Trophoblast cell (in vitro differentiated cells and primary cell): ENCODE results near the gene SCN5A.

ENCODE experiments used
- DNase-seq, 2 donors: peaks; one replicate each; pipeline ENCODE4 v3.0.0-alpha.2; 2016
- H2AFZ ChIP-seq: 2 replicates; pipeline ENCODE4 v1.6.1; 2013; ENCODE audit warnings: low read length, moderate library complexity, mild to moderate bottlenecking; ENCODE audit not compliant: insufficient read depth, poor library complexity
- H2AK5ac ChIP-seq: 2 replicates; pipeline ENCODE4 v1.6.1; 2013; ENCODE audit warnings: mild to moderate bottlenecking, low read length
- H2BK120ac ChIP-seq: 2 replicates; pipeline ENCODE4 v1.6.1; 2013; ENCODE audit warnings: low read length, mild to moderate bottlenecking, moderate library complexity; ENCODE audit not compliant: insufficient read depth, poor library complexity
- H2BK12ac ChIP-seq: 2 replicates; pipeline ENCODE4 v1.6.1; 2013; ENCODE audit warnings: mild to moderate bottlenecking, low read length, moderate library complexity
- H2BK5ac ChIP-seq: 2 replicates; pipeline ENCODE4 v1.6.1; 2013; ENCODE audit warnings: low read length, low read depth, moderate library complexity, mild to moderate bottlenecking; ENCODE audit not compliant: poor library complexity
- H3K14ac ChIP-seq: 2 replicates; pipeline ENCODE4 v1.6.1; 2013; ENCODE audit warnings: mild to moderate bottlenecking, low read length
- H3K18ac ChIP-seq: 2 replicates; pipeline ENCODE4 v1.6.1; 2013; ENCODE audit warnings: mild to moderate bottlenecking, low read length
- H3K23ac ChIP-seq: 2 replicates; pipeline ENCODE4 v1.6.1; 2013; ENCODE audit warnings: low read length
- H3K27ac ChIP-seq: 2 replicates; pipeline ENCODE4 v1.5.1; 2013; ENCODE audit warnings: low read depth, mild to moderate bottlenecking, inconsistent platforms, low read length, moderate library complexity
- H3K27me3 ChIP-seq: 2 replicates; pipeline ENCODE4 v1.6.1; 2013; ENCODE audit warnings: inconsistent platforms, mild to moderate bottlenecking, low read length, moderate library complexity; ENCODE audit not compliant: insufficient read depth
- H3K36me3 ChIP-seq, 2 experiments: 1 replicate in 1 of 2; 2 replicates in 1 of 2; pipeline ENCODE4 v1.6.1; 2013; ENCODE audit warnings: low read length in 2 of 2, mild to moderate bottlenecking in 2 of 2, moderate library complexity in 1 of 2; ENCODE audit not compliant: insufficient read depth in 2 of 2, control insufficient read depth in 1 of 2
- H3K4ac ChIP-seq: 2 replicates; pipeline ENCODE4 v1.6.1; 2013; ENCODE audit warnings: low read depth, mild to moderate bottlenecking, low read length, moderate library complexity
- H3K4me1 ChIP-seq, 2 experiments: 1 replicate in 1 of 2; 2 replicates in 1 of 2; pipeline ENCODE4 v1.6.1; 2013; ENCODE audit warnings: low read length in 2 of 2, mild to moderate bottlenecking in 2 of 2, moderate library complexity in 1 of 2; ENCODE audit not compliant: insufficient read depth in 2 of 2, control insufficient read depth in 1 of 2
- H3K4me2 ChIP-seq: 2 replicates; pipeline ENCODE4 v1.6.1; 2013; ENCODE audit warnings: inconsistent platforms, mild to moderate bottlenecking, low read length, moderate library complexity
- H3K4me3 ChIP-seq: 2 replicates; pipeline ENCODE4 v1.5.1; 2013; ENCODE audit warnings: mild to moderate bottlenecking, low read depth, low read length, inconsistent platforms
- H3K79me1 ChIP-seq: one replicate; pipeline ENCODE4 v1.6.1; 2013; ENCODE audit warnings: low read length
- H3K79me2 ChIP-seq: 2 replicates; pipeline ENCODE4 v1.6.1; 2013; ENCODE audit warnings: low read length, mild to moderate bottlenecking; ENCODE audit not compliant: control insufficient read depth, insufficient read depth, poor library complexity
- H3K9ac ChIP-seq: 2 replicates; pipeline ENCODE4 v1.6.1; 2013; ENCODE audit warnings: mild to moderate bottlenecking, low read length
- H3K9me3 ChIP-seq: 2 replicates; pipeline ENCODE4 v1.6.1; 2013; ENCODE audit warnings: low read depth, mild to moderate bottlenecking, control low read depth, inconsistent platforms, low read length; ENCODE audit not compliant: insufficient read depth
- H4K12ac ChIP-seq: 2 replicates; pipeline ENCODE4 v1.6.1; 2013; ENCODE audit warnings: low read depth, mild to moderate bottlenecking, low read length, moderate library complexity
- H4K8ac ChIP-seq: 2 replicates; pipeline ENCODE4 v1.6.1; 2013; ENCODE audit warnings: low read depth, mild to moderate bottlenecking, low read length, moderate library complexity
- H4K91ac ChIP-seq: one replicate; pipeline ENCODE4 v1.6.1; 2013; ENCODE audit warnings: low read depth, mild to moderate bottlenecking, low read length, moderate library complexity
- WGBS: extraction: QIAGEN DNeasy Blood & Tissue Kit; methylation state at CpG from one replicate; pipeline ENCODE4 v1.1.7; 2013; ENCODE audit warnings: missing lambda C conversion rate; ENCODE audit not compliant: insufficient read length, insufficient coverage; ENCODE audit errors: extremely low coverage; 5-methylcytosine and 5-hydroxymethylcytosine counted together

The SCN5A gene

DNA sequence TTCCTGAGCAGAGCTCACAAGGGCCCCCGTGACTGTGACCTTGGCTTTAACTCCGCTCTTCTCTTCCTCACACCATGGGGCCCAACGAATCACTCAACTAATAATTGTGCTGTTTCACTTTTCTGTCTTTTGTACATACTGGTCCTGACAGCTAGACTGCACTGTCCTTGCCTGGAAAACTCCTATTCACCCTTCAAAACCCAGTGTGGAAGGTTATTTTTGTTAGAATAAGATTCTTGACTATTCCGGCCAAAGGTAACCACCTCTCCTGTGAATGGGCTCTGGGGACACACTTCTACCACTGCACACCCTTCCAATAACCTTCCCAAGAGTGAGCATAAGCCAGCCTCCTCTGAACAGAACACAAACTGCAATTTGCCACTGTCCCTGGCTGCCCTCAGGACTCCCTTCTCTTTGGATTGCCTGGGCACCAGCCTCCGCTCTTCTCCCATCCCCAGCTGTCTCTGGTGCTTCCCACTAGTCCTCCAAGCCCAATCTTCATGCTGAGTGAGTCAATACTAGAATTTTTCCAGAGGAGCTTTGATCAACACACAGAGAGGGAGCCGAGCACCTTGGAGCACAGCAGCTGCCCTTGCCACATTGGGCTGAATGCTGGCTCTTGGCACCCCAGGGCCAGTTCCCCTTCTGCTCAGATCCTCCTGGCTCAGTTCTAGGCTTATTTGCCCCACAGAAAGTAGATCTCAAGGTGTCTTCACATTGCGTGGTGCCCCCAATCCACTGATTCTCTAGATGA is 2.1 kb downstream of the SCN5A start:
- peaks cover 21% of the 10 kb centered on the region for H3K27me3 ChIP-seq
- H3K79me2 ChIP-seq = no peaks in the 10 kb centered on the region
- no peaks in the 10 kb centered on the region for H3K79me1 ChIP-seq
- H3K4me3 ChIP-seq = no peak overlapping the region
- H2BK5ac ChIP-seq = no peak overlapping the region
- H3K4me2 ChIP-seq = no peak overlapping the region
- no peak overlapping the region for H3K14ac ChIP-seq
- no peak overlapping the region for H4K91ac ChIP-seq
- H2BK120ac ChIP-seq = no peak overlapping the region
- H3K4ac ChIP-seq = no peak overlapping the region
- no peak overlapping the region for H3K23ac ChIP-seq
- H3K9ac ChIP-seq = no peak overlapping the region
- DNase-seq = no peak
- peaks cover 6% of the 10 kb centered on the region for H3K9me3 ChIP-seq
- H2AFZ ChIP-seq = no peak overlapping the region
- no peak overlapping the region for H4K12ac ChIP-seq
- no peak overlapping the region for H2BK12ac ChIP-seq
- peaks cover 9 to 11% of the 10 kb centered on the region in 2 experiments for H3K4me1 ChIP-seq
- H3K18ac ChIP-seq = no peak overlapping the region
- no CpG with 5 or more reads among the region's 7 CpGs for WGBS
- H2AK5ac ChIP-seq = no peak overlapping the region
- no peak overlapping the region for H4K8ac ChIP-seq
- no peak overlapping the region for H3K27ac ChIP-seq
- no peaks in the 10 kb centered on the region for H3K36me3 ChIP-seq

DNA sequence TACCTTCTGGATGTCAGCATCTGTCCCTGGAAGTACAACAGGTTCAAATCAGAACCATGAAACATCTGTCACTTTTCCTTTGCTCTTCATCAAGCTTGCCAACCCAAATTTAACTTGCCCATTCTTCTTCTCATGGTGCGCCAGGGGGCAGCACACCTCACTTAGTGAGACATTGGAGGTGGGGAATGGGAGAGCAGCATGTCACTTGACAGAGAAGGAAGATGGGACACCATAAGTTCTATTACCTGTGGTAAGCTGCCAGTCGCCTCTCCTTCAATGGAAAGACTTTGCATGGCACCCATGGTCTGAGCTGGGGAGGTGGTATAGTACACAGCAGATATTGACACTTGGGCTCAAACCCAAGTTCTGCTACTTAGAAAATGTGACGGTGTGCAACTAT is 2.9 kb downstream of the SCN5A start:
- H3K9me3 ChIP-seq = peaks cover 6% of the 10 kb centered on the region
- H4K91ac ChIP-seq = no peak overlapping the region

DNA sequence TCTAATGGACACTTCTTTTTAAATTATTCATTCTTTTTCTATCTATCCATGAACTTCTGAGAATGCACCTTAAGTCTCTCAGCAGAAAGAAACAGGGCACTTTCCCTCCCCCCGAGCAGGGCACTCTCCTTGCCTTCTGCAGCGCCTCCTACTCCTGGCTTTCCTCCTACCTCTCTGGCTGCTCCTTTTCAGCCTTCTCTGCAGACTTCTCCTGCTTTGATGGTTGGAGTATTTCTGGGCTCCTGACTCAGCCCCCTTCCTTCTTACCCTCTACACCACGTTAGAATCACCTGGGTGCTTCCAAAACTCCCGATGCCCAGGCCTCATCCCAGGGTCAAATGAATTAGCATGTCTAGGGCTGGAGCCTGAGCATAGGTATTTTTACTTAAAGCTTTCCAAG is 3.4 kb downstream of the SCN5A start:
- Histone ChIP-seq H3K14ac (no peak overlapping the region), H3K27ac (no peak overlapping the region), H3K4me2 (no peak overlapping the region), H2AK5ac (no peak overlapping the region), H2BK120ac (no peak overlapping the region), H3K9ac (no peak overlapping the region), H3K4me3 (no peak overlapping the region), H2BK5ac (no peak overlapping the region), H2BK12ac (no peak overlapping the region), H4K8ac (no peak overlapping the region), H3K79me1 (no peaks in the 10 kb centered on the region), H4K91ac (no peak overlapping the region), H3K79me2 (no peaks in the 10 kb centered on the region), H3K18ac (no peak overlapping the region), H3K9me3 (peaks cover 6% of the 10 kb centered on the region), H2AFZ (no peak overlapping the region), H3K27me3 (peaks cover 21% of the 10 kb centered on the region), H3K36me3 (no peaks in the 10 kb centered on the region), H3K4me1 (peaks cover 9 to 11% of the 10 kb centered on the region in 2 experiments), H3K23ac (no peak overlapping the region), H4K12ac (no peak overlapping the region), H3K4ac (no peak overlapping the region)
- DNase-seq = no peak
- WGBS = no CpG with 5 or more reads among the region's 4 CpGs

More for the DNA sequence above, 2.9 kb downstream of the SCN5A start:
- H2AFZ ChIP-seq = no peak overlapping the region
- no peaks in the 10 kb centered on the region for H3K36me3 ChIP-seq
- H2BK5ac ChIP-seq = no peak overlapping the region
- H2BK12ac ChIP-seq = no peak overlapping the region
- no peak overlapping the region for H3K14ac ChIP-seq
- peaks cover 9 to 11% of the 10 kb centered on the region in 2 experiments for H3K4me1 ChIP-seq
- no peaks in the 10 kb centered on the region for H3K79me1 ChIP-seq
- no peak overlapping the region for H3K27ac ChIP-seq
- H4K12ac ChIP-seq = no peak overlapping the region
- no peak overlapping the region for H3K23ac ChIP-seq
- no peak overlapping the region for H2BK120ac ChIP-seq
- peak in 1 of 2 donors; percentile 39 for DNase-seq
- H3K9ac ChIP-seq = no peak overlapping the region
- H3K4me2 ChIP-seq = no peak overlapping the region
- no peak overlapping the region for H3K18ac ChIP-seq
- no peak overlapping the region for H3K4me3 ChIP-seq
- H3K79me2 ChIP-seq = no peaks in the 10 kb centered on the region
- H3K27me3 ChIP-seq = peaks cover 21% of the 10 kb centered on the region
- H3K4ac ChIP-seq = no peak overlapping the region
- no CpG with 5 or more reads among the region's 3 CpGs for WGBS
- H2AK5ac ChIP-seq = no peak overlapping the region
- H4K8ac ChIP-seq = no peak overlapping the region

DNA sequence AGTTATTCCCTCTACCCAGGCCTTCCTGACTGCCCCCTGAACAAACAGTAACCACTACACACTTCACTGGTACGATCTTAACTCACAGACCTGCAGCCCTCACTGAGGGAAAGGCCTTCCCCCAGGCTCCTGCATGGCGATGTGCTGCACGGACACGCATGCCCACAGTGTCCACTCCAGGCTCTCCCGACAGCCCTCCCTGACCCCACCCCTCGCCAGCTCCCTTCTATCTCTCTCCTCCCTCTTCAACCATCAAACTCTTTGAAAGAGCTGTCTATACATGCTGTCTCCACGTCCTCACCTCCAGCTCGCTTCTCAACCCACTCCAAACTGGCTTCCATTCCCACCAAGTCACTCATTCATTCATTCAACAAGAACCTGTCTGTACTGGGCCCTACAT is 3.9 kb downstream of the SCN5A start:
- no peak overlapping the region for H4K91ac ChIP-seq
- H3K4me3 ChIP-seq = no peak overlapping the region
- H3K23ac ChIP-seq = no peak overlapping the region
- peaks cover 9 to 11% of the 10 kb centered on the region in 2 experiments for H3K4me1 ChIP-seq
- no peaks in the 10 kb centered on the region for H3K36me3 ChIP-seq
- H2AK5ac ChIP-seq = no peak overlapping the region
- H2AFZ ChIP-seq = no peak overlapping the region
- H3K4ac ChIP-seq = no peak overlapping the region
- H4K12ac ChIP-seq = no peak overlapping the region
- no peak overlapping the region for H3K4me2 ChIP-seq
- no peak overlapping the region for H4K8ac ChIP-seq
- no peak overlapping the region for H3K9ac ChIP-seq
- no peak overlapping the region for H3K27ac ChIP-seq
- no peak overlapping the region for H2BK5ac ChIP-seq
- no peak overlapping the region for H2BK120ac ChIP-seq
- no peaks in the 10 kb centered on the region for H3K79me1 ChIP-seq
- no peak overlapping the region for H2BK12ac ChIP-seq
- DNase-seq = no peak
- WGBS = no CpG with 5 or more reads among the region's 8 CpGs
- H3K27me3 ChIP-seq = peaks cover 21% of the 10 kb centered on the region
- H3K79me2 ChIP-seq = no peaks in the 10 kb centered on the region
- no peak overlapping the region for H3K14ac ChIP-seq
- H3K18ac ChIP-seq = no peak overlapping the region
- H3K9me3 ChIP-seq = peaks cover 6% of the 10 kb centered on the region
